HAP-1 (cell line): ENCODE measurements around the gene PTPRN2.
"Not testable (repeated sequence)": the region's sequence is repeated elsewhere in the genome, so short reads cannot be mapped to it uniquely, and the experiment has no call there.

Experiments used
- DNase-seq, 2 experiments: peaks; one replicate each; pipeline ENCODE4 v3.0.0-alpha.2; 2016 to 2020; ENCODE audit warnings: low spot score in 2 of 2
- H3K27me3 ChIP-seq: fragments of 250-450 bp; sonication (Bioruptor Pico); 2 replicates; pipeline ENCODE4 v1.5.1; 2020; ENCODE audit warnings: low read depth, mild to moderate bottlenecking, moderate library complexity
- H3K36me3 ChIP-seq: fragments of 250-450 bp; sonication (Bioruptor Pico); replicated peaks from 2 replicates; pipeline ENCODE4 v1.5.1; 2020; ENCODE audit warnings: mild to moderate bottlenecking
- H3K4me1 ChIP-seq: fragments of 250-450 bp; sonication (Bioruptor Pico); 2 replicates; pipeline ENCODE4 v1.5.1; 2020; ENCODE audit warnings: mild to moderate bottlenecking
- H3K4me3 ChIP-seq: fragments of 250-450 bp; sonication (Bioruptor Pico); 2 replicates; pipeline ENCODE4 v1.5.1; 2020; ENCODE audit warnings: mild to moderate bottlenecking, moderate library complexity
- H3K9me3 ChIP-seq: fragments of 250-450 bp; sonication (Bioruptor Pico); 2 replicates; pipeline ENCODE4 v1.5.1; 2020; ENCODE audit warnings: mild to moderate bottlenecking, moderate library complexity
- in situ Hi-C: fragments of 300-500 bp; cut with MboI; formaldehyde crosslinking; loops from 3 replicates; pipeline ENCODE4 v1.14.3; 2020; ENCODE audit warnings: low sequenced_read_pairs, inconsistent platforms, mixed read lengths

PTPRN2 gene

DNA sequence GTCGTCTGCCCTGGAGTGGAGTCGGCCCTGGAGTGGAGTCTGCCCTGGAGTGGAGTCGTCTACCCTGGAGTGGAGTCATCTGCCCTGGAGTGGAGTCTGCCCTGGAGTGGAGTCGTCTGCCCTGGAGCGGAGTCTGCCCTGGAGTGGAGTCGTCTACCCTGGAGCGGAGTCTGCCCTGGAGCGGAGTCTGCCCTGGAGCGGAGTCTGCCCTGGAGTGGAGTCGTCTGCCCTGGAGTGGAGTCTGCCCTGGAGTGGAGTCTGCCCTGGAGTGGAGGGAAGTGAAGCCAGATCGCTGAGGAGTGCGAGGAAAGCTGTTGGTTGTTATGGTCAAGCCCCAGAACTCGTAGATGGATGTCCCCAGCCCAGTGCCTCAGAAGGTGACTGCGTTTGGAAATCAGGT lies 63.3 kb downstream of the PTPRN2 start:
- H3K9me3 ChIP-seq, H3K4me1 ChIP-seq, H3K4me3 ChIP-seq, H3K27me3 ChIP-seq, DNase-seq, H3K36me3 ChIP-seq, in situ Hi-C loops: not testable (repeated sequence)

DNA sequence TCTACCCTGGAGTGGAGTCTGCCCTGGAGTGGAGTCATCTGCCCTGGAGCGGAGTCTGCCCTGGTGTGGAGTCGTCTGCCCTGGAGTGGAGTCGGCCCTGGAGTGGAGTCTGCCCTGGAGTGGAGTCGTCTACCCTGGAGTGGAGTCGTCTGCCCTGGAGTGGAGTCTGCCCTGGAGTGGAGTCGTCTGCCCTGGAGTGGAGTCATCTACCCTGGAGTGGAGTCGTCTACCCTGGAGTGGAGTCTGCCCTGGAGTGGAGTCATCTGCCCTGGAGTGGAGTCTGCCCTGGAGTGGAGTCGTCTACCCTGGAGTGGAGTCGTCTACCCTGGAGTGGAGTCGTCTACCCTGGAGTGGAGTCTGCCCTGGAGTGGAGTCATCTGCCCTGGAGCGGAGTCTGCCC lies 63.7 kb downstream of the PTPRN2 start:
- H3K27me3 ChIP-seq, H3K4me1 ChIP-seq, H3K9me3 ChIP-seq, H3K4me3 ChIP-seq, DNase-seq, H3K36me3 ChIP-seq, in situ Hi-C loops: not testable (repeated sequence)

DNA sequence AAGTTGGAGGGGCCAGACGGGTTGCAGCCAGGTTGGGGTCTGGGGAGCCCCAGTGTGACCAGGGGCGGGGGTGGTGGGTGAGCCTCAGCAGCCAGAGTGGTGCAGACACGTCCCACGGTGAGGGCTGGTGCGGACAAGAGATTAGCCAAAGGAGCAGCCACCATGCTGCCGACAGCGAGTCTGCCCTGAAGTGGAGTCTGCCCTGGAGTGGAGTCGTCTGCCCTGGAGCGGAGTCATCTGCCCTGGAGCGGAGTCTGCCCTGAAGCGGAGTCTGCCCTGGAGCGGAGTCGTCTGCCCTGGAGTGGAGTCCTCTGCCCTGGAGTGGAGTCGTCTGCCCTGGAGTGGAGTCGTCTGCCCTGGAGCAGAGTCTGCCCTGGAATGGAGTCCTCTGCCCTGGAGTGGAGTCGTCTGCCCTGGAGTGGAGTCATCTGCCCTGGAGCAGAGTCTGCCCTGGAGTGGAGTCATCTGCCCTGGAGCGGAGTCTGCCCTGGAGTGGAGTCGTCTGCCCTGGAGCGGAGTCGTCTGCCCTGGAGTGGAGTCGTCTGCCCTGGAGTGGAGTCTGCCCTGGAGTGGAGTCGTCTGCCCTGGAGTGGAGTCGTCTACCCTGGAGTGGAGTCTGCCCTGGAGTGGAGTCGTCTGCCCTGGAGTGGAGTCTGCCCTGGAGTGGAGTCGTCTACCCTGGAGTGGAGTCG lies 64.3 kb downstream of the PTPRN2 start:
- H3K9me3 ChIP-seq, H3K27me3 ChIP-seq, DNase-seq, in situ Hi-C loops, H3K4me1 ChIP-seq, H3K36me3 ChIP-seq, H3K4me3 ChIP-seq: not testable (repeated sequence)

DNA sequence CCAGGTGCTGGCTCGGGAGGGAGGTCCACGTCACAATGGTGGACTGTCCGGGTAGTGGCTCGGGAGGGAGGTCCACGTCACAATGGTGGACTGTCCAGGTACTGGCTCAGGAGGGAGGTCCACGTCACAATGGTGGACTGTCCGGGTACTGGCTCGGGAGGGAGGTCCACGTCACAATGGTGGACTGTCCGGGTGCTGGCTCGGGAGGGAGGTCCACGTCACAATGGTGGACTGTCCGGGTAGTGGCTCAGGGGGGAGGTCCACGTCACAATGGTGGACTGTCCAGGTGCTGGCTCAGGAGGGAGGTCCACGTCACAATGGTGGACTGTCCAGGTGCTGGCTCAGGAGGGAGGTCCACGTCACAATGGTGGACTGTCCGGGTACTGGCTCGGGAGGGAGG lies 65.8 kb downstream of the PTPRN2 start:
- H3K4me3 ChIP-seq, in situ Hi-C loops, H3K9me3 ChIP-seq, H3K4me1 ChIP-seq, DNase-seq, H3K27me3 ChIP-seq, H3K36me3 ChIP-seq: not testable (repeated sequence)

DNA sequence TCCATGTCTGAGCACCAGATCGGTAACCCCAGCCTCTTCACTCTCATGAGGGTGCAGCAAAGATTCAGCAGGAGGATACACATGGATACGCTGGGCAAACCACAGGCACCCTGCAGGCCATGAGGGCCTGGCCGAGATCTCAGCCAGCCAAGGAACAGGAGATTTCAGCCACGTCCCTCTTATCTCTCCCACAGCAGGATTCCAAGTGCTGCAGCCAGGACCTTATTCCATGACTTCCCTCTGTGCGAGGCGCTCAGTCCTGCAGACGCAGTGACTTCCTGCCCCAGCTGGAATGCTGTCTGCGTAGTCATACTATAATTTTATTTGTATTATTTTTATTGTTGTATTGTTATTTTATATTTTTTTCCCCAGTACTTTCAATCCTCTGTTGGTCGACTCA lies 66.8 kb downstream of the PTPRN2 start:
- H3K4me3 ChIP-seq: no peak overlapping the region
- H3K9me3 ChIP-seq: no peaks in the 10 kb centered on the region
- no peaks in the 10 kb centered on the region for H3K27me3 ChIP-seq
- H3K4me1 ChIP-seq: no peaks in the 10 kb centered on the region
- no peaks in the 10 kb centered on the region for H3K36me3 ChIP-seq
- DNase-seq: no peak
- in situ Hi-C loops: no loop called here

DNA sequence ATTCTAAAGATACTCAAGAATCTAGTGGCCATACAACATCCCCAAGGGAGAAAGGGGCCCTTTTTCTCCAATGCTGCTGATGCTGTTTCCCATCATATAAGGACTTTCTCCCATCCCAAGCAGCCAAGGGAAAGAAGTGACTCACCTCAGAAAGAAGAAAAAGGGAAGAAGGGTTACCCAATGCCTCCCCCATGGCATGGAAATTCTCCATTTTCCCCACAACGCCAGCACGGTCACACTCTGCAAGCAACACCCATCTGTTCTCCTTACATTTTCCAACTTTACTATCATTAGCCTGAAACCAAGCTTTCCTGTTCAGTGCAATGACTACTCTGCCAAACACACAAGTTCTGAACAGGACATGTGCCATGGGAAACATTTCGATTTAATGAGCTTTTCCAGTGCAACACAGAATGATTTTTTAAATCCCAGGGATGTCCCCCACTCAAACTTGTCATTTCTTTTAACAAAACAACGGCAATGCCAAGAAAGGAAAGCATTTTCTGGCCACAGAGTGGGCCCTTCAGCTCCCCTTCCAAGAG lies 67.9 kb downstream of the PTPRN2 start:
- H3K27me3 ChIP-seq: no peaks in the 10 kb centered on the region
- no peaks in the 10 kb centered on the region for H3K4me1 ChIP-seq
- H3K9me3 ChIP-seq: no peaks in the 10 kb centered on the region
- no peak overlapping the region for H3K4me3 ChIP-seq
- DNase-seq: no peak
- in situ Hi-C loops: no loop called here
- H3K36me3 ChIP-seq: no peaks in the 10 kb centered on the region

DNA sequence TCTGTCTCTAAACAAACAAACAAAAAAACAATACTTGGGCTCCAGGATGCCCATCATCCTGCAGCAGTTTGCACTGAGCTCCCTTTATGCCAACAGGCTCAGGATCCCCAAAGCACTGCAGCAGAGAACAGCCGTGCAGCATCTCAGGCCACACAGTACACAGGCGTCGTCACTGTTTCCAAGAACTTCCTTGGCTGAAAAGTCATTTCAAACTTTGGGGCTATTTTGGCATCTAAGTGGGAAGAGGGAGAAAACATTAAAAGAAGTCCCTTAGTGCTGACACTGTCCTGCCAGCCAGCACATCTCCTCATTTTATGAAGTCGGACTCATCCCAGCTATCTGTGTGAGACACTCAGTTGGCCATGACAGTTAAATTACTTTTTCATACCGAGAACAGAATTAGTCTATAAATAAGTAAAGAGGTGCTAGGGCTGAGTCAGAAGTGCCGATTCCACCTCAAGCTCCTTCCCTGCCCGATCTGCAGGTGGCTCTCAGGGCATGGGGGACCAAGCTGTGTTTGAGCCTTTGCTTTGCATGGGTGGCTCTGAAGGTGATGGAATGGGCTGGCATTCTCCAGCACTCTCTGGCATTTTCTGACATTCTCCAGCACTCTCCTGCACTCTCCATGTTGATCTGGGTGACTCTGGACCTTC lies 68.5 kb downstream of the PTPRN2 start:
- DNase-seq: no peak
- no peaks in the 10 kb centered on the region for H3K4me1 ChIP-seq
- in situ Hi-C loops: no loop called here
- H3K9me3 ChIP-seq: no peaks in the 10 kb centered on the region
- no peak overlapping the region for H3K4me3 ChIP-seq
- H3K36me3 ChIP-seq: no peaks in the 10 kb centered on the region
- H3K27me3 ChIP-seq: no peaks in the 10 kb centered on the region

DNA sequence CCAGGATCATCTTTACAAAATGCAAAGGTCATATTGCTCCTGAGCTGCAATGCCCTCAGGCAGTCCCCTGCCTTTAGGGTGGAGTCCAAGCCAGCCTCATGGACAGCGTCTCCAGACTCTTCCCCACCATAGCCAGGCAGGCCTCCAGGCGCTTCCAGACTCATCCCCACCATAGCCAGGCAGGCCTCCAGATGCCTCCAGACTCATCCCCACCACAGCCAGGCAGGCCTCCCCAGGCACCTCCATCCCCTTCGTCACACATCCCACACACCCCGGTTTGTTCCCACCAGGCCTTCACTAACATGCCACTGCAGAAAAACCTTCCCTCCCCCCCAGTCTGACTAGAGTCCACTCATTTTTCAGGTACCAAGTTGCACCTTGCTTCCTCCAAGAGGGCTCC lies 70.1 kb downstream of the PTPRN2 start:
- Histone ChIP-seq H3K27me3 (no peaks in the 10 kb centered on the region), H3K4me3 (no peak overlapping the region), H3K36me3 (no peaks in the 10 kb centered on the region), H3K4me1 (no peaks in the 10 kb centered on the region), H3K9me3 (no peaks in the 10 kb centered on the region)
- in situ Hi-C loops: no loop called here
- no peak for DNase-seq

DNA sequence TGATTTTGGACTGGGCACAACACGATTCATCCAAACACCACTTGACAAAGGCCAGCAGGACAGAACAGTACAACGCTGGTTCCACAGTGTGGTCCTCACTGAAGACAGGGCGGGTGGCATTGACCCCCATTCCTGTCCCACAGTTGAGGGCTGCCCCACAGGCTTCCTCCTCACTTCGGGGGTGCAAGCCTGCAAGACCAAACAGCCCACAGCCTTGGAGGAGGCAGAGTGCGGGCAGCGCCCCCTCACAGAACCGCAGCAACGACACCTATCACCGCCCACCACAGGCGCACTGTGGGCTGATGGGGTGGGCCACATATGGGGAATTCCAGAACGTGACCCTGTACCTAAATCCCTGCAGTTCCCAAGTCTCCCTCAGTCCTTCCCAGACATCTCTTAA lies 70.6 kb downstream of the PTPRN2 start:
- no peaks in the 10 kb centered on the region for H3K36me3 ChIP-seq
- no peaks in the 10 kb centered on the region for H3K27me3 ChIP-seq
- H3K4me3 ChIP-seq: no peak overlapping the region
- no peaks in the 10 kb centered on the region for H3K9me3 ChIP-seq
- in situ Hi-C loops: no loop called here
- no peaks in the 10 kb centered on the region for H3K4me1 ChIP-seq
- no peak for DNase-seq

DNA sequence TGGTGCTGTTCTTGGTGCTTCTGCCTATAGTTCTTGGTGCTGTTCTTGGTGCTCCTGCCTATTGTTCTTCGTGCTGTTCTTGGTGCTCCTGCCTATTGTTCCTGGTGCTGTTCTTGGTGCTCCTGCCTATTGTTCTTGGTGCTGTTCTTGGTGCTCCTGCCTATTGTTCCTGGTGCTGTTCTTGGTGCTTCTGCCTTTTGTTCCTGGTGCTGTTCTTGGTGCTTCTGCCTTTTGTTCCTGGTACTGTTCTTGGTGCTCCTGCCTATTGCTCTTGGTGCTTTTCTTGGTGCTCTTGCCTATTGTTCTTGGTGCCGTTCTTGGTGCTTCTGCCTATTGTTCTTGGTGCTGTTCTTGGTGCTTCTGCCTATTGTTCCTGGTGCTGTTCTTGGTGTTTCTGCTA lies 71.1 kb downstream of the PTPRN2 start:
- DNase-seq: no peak
- Histone ChIP-seq H3K36me3 (no peaks in the 10 kb centered on the region), H3K9me3 (no peaks in the 10 kb centered on the region), H3K4me3 (no peak overlapping the region), H3K4me1 (no peaks in the 10 kb centered on the region), H3K27me3 (no peaks in the 10 kb centered on the region)
- in situ Hi-C loops: no loop called here

DNA sequence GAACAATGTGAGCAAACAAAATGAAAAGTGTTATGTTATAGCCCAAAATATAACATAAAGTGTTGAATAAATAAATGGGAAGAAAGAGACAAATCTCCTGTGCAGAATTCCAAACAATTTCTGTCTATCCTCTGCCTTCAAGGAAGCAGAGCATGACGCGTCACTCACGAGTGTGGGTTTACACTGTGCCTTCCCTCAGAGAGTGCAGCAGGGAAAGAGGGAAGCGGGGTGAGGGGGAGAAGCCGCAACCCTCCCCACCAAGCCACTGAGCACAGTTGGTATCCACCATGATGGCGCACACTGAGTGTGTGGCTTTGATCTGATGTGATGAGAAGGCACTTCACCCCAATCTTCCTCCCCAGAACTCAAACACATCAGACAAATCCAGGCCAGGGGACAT lies 74.8 kb downstream of the PTPRN2 start:
- Histone ChIP-seq H3K27me3 (no peaks in the 10 kb centered on the region), H3K36me3 (no peaks in the 10 kb centered on the region), H3K4me3 (no peak overlapping the region), H3K9me3 (no peaks in the 10 kb centered on the region), H3K4me1 (no peaks in the 10 kb centered on the region)
- DNase-seq: no peak
- in situ Hi-C loops: no loop called here

DNA sequence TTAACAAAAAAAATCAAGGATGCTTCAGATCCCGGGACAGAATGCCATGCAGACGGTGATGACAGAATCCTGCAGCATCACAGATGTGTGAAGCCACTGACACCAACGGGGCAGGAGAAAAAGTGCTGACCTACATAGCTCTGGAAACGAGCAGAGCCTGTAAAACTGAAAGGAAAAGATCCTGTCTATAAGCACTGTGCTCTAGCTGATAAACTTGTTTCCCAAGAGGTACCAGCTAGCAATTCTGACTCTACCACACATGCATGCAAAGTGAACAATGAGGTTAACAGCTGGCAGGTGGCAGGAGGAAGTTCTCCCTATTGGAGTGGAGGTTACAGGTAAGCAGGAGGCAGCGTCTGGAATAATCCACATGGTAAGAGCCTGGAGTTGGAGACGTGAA lies 75.6 kb downstream of the PTPRN2 start:
- H3K9me3 ChIP-seq: no peaks in the 10 kb centered on the region
- H3K36me3 ChIP-seq: no peaks in the 10 kb centered on the region
- H3K4me3 ChIP-seq: no peak overlapping the region
- no peak for DNase-seq
- H3K27me3 ChIP-seq: no peaks in the 10 kb centered on the region
- no peaks in the 10 kb centered on the region for H3K4me1 ChIP-seq
- in situ Hi-C loops: no loop called here

DNA sequence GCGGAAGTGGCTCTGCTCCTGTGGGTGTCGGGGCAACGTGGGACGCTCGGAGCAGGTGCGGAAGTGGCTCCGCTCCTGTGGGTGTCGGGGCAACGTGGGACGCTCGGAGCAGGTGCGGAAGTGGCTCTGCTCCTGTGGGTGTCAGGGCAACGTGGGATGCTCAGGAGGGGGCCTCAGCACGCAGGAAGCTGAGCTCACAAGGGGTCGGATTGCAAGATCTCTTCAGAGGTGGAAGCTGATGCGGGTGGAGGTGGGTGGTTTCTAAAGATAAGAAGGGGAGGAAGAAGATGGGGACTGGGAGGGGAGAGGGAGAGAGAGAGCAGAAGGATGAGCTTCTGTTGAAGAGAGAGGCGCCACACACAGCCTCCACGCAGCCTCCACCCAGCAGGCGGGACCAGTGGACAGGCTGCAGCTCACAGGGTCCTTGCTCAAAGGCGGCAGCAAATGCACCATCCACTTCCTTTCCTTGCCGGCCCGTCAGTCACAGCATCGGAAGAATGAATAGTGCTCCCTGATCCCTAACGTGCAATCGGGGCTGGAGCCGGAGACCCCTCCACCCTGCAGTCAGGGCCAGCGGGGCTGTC lies 78.7 kb downstream of the PTPRN2 start:
- in situ Hi-C loops: no loop called here
- no peaks in the 10 kb centered on the region for H3K27me3 ChIP-seq
- no peaks in the 10 kb centered on the region for H3K36me3 ChIP-seq
- no peaks in the 10 kb centered on the region for H3K4me1 ChIP-seq
- DNase-seq: no peak
- H3K4me3 ChIP-seq: no peak overlapping the region
- no peaks in the 10 kb centered on the region for H3K9me3 ChIP-seq

DNA sequence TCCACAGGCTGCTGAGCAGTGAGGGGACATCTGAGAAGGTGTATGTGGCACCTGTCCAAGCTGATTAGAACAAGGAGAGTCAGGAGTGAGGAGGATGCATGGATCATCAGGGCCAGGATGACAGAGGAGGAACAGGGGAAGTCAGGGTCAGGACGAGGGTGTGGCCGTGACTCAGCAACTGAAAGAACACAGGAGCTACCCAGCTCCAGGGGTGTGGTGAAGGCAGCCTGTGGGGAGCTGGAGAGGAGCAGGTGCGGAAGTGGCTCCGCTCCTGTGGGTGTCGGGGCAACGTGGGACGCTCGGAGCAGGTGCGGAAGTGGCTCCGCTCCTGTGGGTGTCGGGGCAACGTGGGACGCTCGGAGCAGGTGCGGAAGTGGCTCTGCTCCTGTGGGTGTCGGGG lies 79.3 kb downstream of the PTPRN2 start:
- H3K9me3 ChIP-seq, H3K27me3 ChIP-seq, in situ Hi-C loops, H3K36me3 ChIP-seq, H3K4me1 ChIP-seq, H3K4me3 ChIP-seq, DNase-seq: not testable (repeated sequence)
